H1 (cell line): ENCODE data around the gene KATNAL2. TPM values are rescaled to one million over a fixed set of nuclear protein-coding genes. Genes with fewer than 3 reads are reported as not detected.

Experiments
- CTCF ChIA-PET: fragments of 300-600 bp; sonication (Branson Sonifier 250); formaldehyde crosslinking; loops from one replicate; lab custom pipeline; 2021; ENCODE audit not compliant: partially characterized antibody; lab: Charles Lee
- POLR2A ChIA-PET: fragments of 300-600 bp; sonication (Branson Sonifier 250); formaldehyde crosslinking; loops from one replicate; lab custom pipeline; 2021; ENCODE audit warnings: inconsistent platforms; ENCODE audit not compliant: partially characterized antibody; lab: Charles Lee
- DNase-seq, 2 experiments: peaks; one replicate each; pipeline versions ENCODE4 v3.0.0 to v3.0.0-alpha.2; 2010 to 2022; ENCODE audit warnings: low spot score in 2 of 2, low read depth in 1 of 2, mixed read lengths in 1 of 2
- FAIRE-seq: peaks from 2 replicates; lab custom pipeline; 2011; peaks lifted over from hg19 to GRCh38; lab: Jason Lieb, UNC
- H2AFZ ChIP-seq: 2 replicates; pipeline ENCODE4 v1.8.1; 2012; ENCODE audit warnings: low read length, inconsistent platforms
- H2AK5ac ChIP-seq: 2 replicates; pipeline ENCODE4 v1.6.1; 2013; ENCODE audit warnings: low read depth, low read length
- H2BK120ac ChIP-seq: replicated peaks from 2 replicates; pipeline ENCODE3; 2013; ENCODE audit warnings: low read depth, low read length, inconsistent platforms
- H2BK12ac ChIP-seq: 2 replicates; pipeline ENCODE4 v1.6.1; 2013; ENCODE audit warnings: low read depth, low read length
- H2BK15ac ChIP-seq: 2 replicates; pipeline ENCODE4 v1.6.1; 2013; ENCODE audit warnings: low read length
- H2BK20ac ChIP-seq: 2 replicates; pipeline ENCODE4 v1.6.1; 2013; ENCODE audit warnings: low read length
- H2BK5ac ChIP-seq: 2 replicates; pipeline ENCODE4 v1.6.1; 2013; ENCODE audit warnings: low read depth, low read length
- H3K14ac ChIP-seq: 2 replicates; pipeline ENCODE4 v1.6.1; 2013; ENCODE audit warnings: inconsistent platforms; ENCODE audit not compliant: insufficient read length
- H3K18ac ChIP-seq: 2 replicates; pipeline ENCODE4 v1.6.1; 2013; ENCODE audit warnings: low read length; ENCODE audit errors: extremely low read depth
- H3K23ac ChIP-seq: 2 replicates; pipeline ENCODE4 v1.6.1; 2013; ENCODE audit warnings: inconsistent platforms; ENCODE audit not compliant: insufficient read length
- H3K23me2 ChIP-seq: 2 replicates; pipeline ENCODE4 v1.6.1; 2013; ENCODE audit warnings: low read depth, low read length
- H3K27ac ChIP-seq: 2 replicates; pipeline ENCODE4 v1.6.1; 2011; ENCODE audit warnings: low read depth, low read length, inconsistent platforms
- H3K27me3 ChIP-seq, 4 experiments: replicated peaks in 1 of 4; 1 replicate in 1 of 4; 2 replicates in 3 of 4; pipeline versions ENCODE4 v1.6.1 to v1.8.1; 2011 to 2013; ENCODE audit warnings: low read length in 3 of 4, mild to moderate bottlenecking in 3 of 4, inconsistent platforms in 2 of 4, mixed read lengths in 2 of 4, moderate library complexity in 1 of 4; ENCODE audit not compliant: control insufficient read depth in 3 of 4, insufficient read depth in 3 of 4; ENCODE audit errors: extremely low read depth in 1 of 4
- H3K36me3 ChIP-seq, 4 experiments: 2 replicates each; pipeline versions ENCODE4 v1.6.1 to v1.8.1; 2011 to 2013; ENCODE audit warnings: mild to moderate bottlenecking in 4 of 4, low read length in 3 of 4, moderate library complexity in 2 of 4, control low read depth in 1 of 4, inconsistent platforms in 1 of 4; ENCODE audit not compliant: insufficient read depth in 4 of 4, control insufficient read depth in 2 of 4
- H3K4ac ChIP-seq: replicated peaks from 2 replicates; pipeline ENCODE3; 2013; ENCODE audit warnings: low read length, low read depth, mixed read lengths, inconsistent platforms; ENCODE audit not compliant: insufficient read length
- H3K4me1 ChIP-seq, 4 experiments: replicated peaks in 1 of 4; 1 replicate in 1 of 4; 2 replicates in 3 of 4; pipeline versions ENCODE4 v1.6.1 to v1.8.1; 2011 to 2013; ENCODE audit warnings: low read length in 3 of 4, inconsistent platforms in 2 of 4, mixed read lengths in 1 of 4; ENCODE audit not compliant: insufficient read depth in 4 of 4, control insufficient read depth in 3 of 4
- H3K4me2 ChIP-seq, 2 experiments: 2 replicates each; pipeline versions ENCODE4 v1.6.1 to v1.8.1; 2011 to 2013; ENCODE audit warnings: low read depth in 2 of 2, low read length in 2 of 2, control low read depth in 1 of 2, inconsistent platforms in 1 of 2, mild to moderate bottlenecking in 1 of 2; ENCODE audit not compliant: insufficient read depth in 1 of 2
- H3K4me3 ChIP-seq, 4 experiments: fragments of 200-600, 300-600 bp in 1 of 4; sonication (generic), shearing (Covaris generic), sonication (Bioruptor Twin) in 1 of 4; 2 replicates each; pipeline versions ENCODE4 v1.5.1 to v1.8.1; 2011 to 2016; ENCODE audit warnings: low read length in 4 of 4, low read depth in 3 of 4, control low read depth in 2 of 4, inconsistent platforms in 2 of 4, mild to moderate bottlenecking in 2 of 4, mixed read lengths in 1 of 4, moderate library complexity in 1 of 4; ENCODE audit not compliant: insufficient read depth in 2 of 4; ENCODE audit errors: extremely low read depth in 1 of 4
- H3K56ac ChIP-seq: replicated peaks from 2 replicates; pipeline ENCODE3; 2013; ENCODE audit warnings: low read depth, mild to moderate bottlenecking, mixed read lengths, low read length, inconsistent platforms; ENCODE audit not compliant: insufficient read length
- H3K79me1 ChIP-seq: 2 replicates; pipeline ENCODE4 v1.6.1; 2013; ENCODE audit warnings: low read depth, low read length, control low read depth
- H3K79me2 ChIP-seq, 2 experiments: 2 replicates each; pipeline versions ENCODE4 v1.6.1 to v1.8.1; 2012 to 2013; ENCODE audit warnings: low read length in 2 of 2, mild to moderate bottlenecking in 2 of 2, inconsistent platforms in 1 of 2; ENCODE audit not compliant: insufficient read depth in 2 of 2, control insufficient read depth in 1 of 2
- H3K9ac ChIP-seq, 4 experiments: replicated peaks in 1 of 4; 1 replicate in 1 of 4; 2 replicates in 3 of 4; pipeline versions ENCODE4 v1.6.1 to v1.8.1; 2011 to 2013; ENCODE audit warnings: low read depth in 3 of 4, low read length in 3 of 4, control low read depth in 2 of 4, mild to moderate bottlenecking in 2 of 4, moderate library complexity in 2 of 4, inconsistent platforms in 1 of 4; ENCODE audit errors: extremely low read depth in 1 of 4
- H3K9me3 ChIP-seq, 2 experiments: 2 replicates each; pipeline versions ENCODE4 v1.6.1 to v1.8.1; 2012 to 2013; ENCODE audit warnings: mild to moderate bottlenecking in 2 of 2, moderate library complexity in 2 of 2, control low read depth in 1 of 2, inconsistent platforms in 1 of 2, low read depth in 1 of 2, low read length in 1 of 2, mixed read lengths in 1 of 2; ENCODE audit not compliant: insufficient read depth in 2 of 2
- H4K20me1 ChIP-seq, 2 experiments: replicated peaks in 1 of 2; 2 replicates each; pipeline versions ENCODE3 to v1.8.1; 2011 to 2013; ENCODE audit warnings: inconsistent platforms in 2 of 2, low read length in 2 of 2, mild to moderate bottlenecking in 1 of 2; ENCODE audit not compliant: insufficient read depth in 2 of 2, control insufficient read depth in 1 of 2
- H4K5ac ChIP-seq: 2 replicates; pipeline ENCODE4 v1.6.1; 2013; ENCODE audit warnings: low read length, low read depth, mixed read lengths, inconsistent platforms; ENCODE audit not compliant: insufficient read length
- H4K8ac ChIP-seq: 2 replicates; pipeline ENCODE4 v1.8.0; 2013; ENCODE audit warnings: mild to moderate bottlenecking, moderate library complexity, low read length, inconsistent platforms; ENCODE audit not compliant: insufficient read depth; ENCODE audit errors: extremely low read depth
- H4K91ac ChIP-seq: replicated peaks from 2 replicates; pipeline ENCODE3; 2013; ENCODE audit warnings: low read length, mixed read lengths, inconsistent platforms; ENCODE audit not compliant: insufficient read length
- EGR1 ChIP-seq: IDR thresholded peaks from 2 replicates; pipeline ENCODE4 v1.6.1; 2011; ENCODE audit warnings: low read depth, low read length, borderline replicate concordance
- POLR2A ChIP-seq, 2 experiments: IDR thresholded peaks; 1 replicate in 1 of 2; 2 replicates in 1 of 2; pipeline ENCODE4 v1.6.1; 2011; ENCODE audit warnings: low read depth in 2 of 2, low read length in 2 of 2, mild to moderate bottlenecking in 2 of 2; ENCODE audit errors: control extremely low read depth in 1 of 2
- RBBP5 ChIP-seq: IDR thresholded peaks from 2 replicates; pipeline ENCODE4 v1.7.1; 2012; ENCODE audit warnings: low read depth, mild to moderate bottlenecking, inconsistent platforms, low read length, moderate library complexity, borderline replicate concordance
- WGBS, 2 experiments: shearing (Covaris generic) in 1 of 2; methylation state at CpG; one replicate each; pipeline versions ENCODE4 v1.1.6 to v1.1.7; 2013 to 2015; ENCODE audit warnings: low lambda C conversion rate in 2 of 2, mixed read lengths in 2 of 2, inconsistent platforms in 1 of 2, low coverage in 1 of 2, missing lambda C conversion rate in 1 of 2; ENCODE audit not compliant: insufficient replicate concordance in 2 of 2, insufficient coverage in 1 of 2, insufficient read length in 1 of 2; ENCODE audit errors: extremely low coverage in 1 of 2, missing lambda C conversion rate in 1 of 2; 5-methylcytosine and 5-hydroxymethylcytosine counted together
- polyA plus RNA-seq, 7 experiments: library from polyadenylated mRNA; depleted of rRNA in 3 of 7; stranded (reverse) in 5 of 7; unstranded in 2 of 7; fragments of >200 nt in 5 of 7; fragments of 200-250 nt in 2 of 7; gene quantifications; 1 replicate in 5 of 7; 2 replicates in 1 of 7; 4 replicates in 1 of 7; pipeline versions ENCODE4 v1.2.1 to v1.2.3, GENCODE V29; 2011 to 2013; ENCODE audit warnings: missing spikeins in 2 of 7, mixed read lengths in 2 of 7
- total RNA-seq: library from RNA; stranded (reverse); fragmentation: NEBNext Ultra II Directional; extraction: Animal tissue kit (Norgen Biotek cat#: 25700); gene quantifications from 2 replicates; pipeline ENCODE4 v1.2.1, GENCODE V29; 2021

Gene KATNAL2
- total and polyA plus RNA-seq, 2 of the 8 experiments (the other 6 are each of a cell fraction or from before 2014, with no cell fraction given), result 10.0 to 15.2 TPM

DNA sequence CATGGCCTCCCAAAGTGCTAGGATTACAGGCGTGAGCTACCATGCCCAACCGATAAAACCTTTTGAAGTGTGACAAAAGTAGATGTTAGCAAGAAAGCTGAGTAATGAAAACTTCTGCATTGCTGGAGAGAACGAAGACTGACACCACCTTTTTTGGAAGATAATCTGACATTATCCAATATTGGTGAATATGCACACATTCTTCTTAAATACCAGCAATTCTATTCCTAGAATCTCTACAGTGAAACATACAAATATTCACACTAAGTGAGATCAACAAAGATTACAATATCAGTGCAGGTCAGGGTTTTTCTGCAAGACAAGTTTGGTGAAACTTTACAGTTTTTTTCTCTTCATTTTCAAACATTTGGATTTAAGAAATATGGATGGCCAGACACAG is 7.9 kb upstream of the KATNAL2 start:
- Histone ChIP-seq H3K9me3 (0 out of 4 replicates have a peak, but pooled peaks cover 0 to 4% of the 10 kb centered on the region in 2 experiments), H3K36me3 (peaks cover 0 to 6% (median 3%) of the 10 kb centered on the region in 4 experiments; a peak in 3 of 8 replicates), H2AFZ (no peak overlapping the region), H2BK12ac (no peak overlapping the region), H3K4me2 (no peak overlapping the region), H2BK120ac (no peak overlapping the region), H4K91ac (no peak overlapping the region), H2AK5ac (no peak overlapping the region), H3K27ac (no peak overlapping the region), H3K9ac (no peak overlapping the region), H3K23me2 (no peaks in the 10 kb centered on the region), H3K18ac (no peak overlapping the region), H3K79me1 (peaks cover 4% of the 10 kb centered on the region), H2BK20ac (no peak overlapping the region), H3K14ac (no peak overlapping the region), H2BK5ac (no peak overlapping the region), H3K56ac (no peak overlapping the region), H2BK15ac (no peak overlapping the region), H4K20me1 (peaks cover 4 to 6% of the 10 kb centered on the region in 2 experiments), H4K5ac (no peak overlapping the region), H3K4me1 (peaks cover 3 to 12% (median 6%) of the 10 kb centered on the region in 4 experiments; a peak in 4 of 7 replicates), H3K23ac (no peak overlapping the region), H3K4ac (no peak overlapping the region), H4K8ac (no peak overlapping the region), H3K4me3 (no peak overlapping the region), H3K27me3 (no peaks in the 10 kb centered on the region), H3K79me2 (peaks cover 13 to 100% of the 10 kb centered on the region in 2 experiments; a peak in 3 of 4 replicates)
- CTCF ChIA-PET, result interaction anchor here (0.7 kb wide), 1 partner anchor 533 kb away, joined by 3 read pairs; no protein-coding TSS in a partner anchor
- 98% methylated on average over 3 of the region's 3 CpGs; no CpG with 5 or more reads in 1 of the 2 experiments for WGBS, 2 experiments
- POLR2A ChIA-PET, result interaction anchor here (1.0 to 2.8 kb wide), 2 partner anchors 8 to 10 kb away, joined by 5 to 9 read pairs; partner anchors contain the start of genes KATNAL2 and PIAS2
- DNase-seq (no peak), FAIRE-seq (no peak)
- no peak for TF ChIP-seq EGR1
- TF ChIP-seq RBBP5, result no peak
- no peak for TF ChIP-seq POLR2A (IDR thresholded peaks at IDR 0.05; ENCODE audit: control extremely low read depth in 1 of 2, low read depth in 2 of 2, low read length in 2 of 2)
